Endothelial cell of umbilical vein (primary cell): Measurements from ENCODE around the gene POR. TPM values are rescaled to one million over a fixed set of nuclear protein-coding genes. Genes with fewer than 3 reads are reported as not detected.

Experiments
- BruUV-seq: library from RNA; stranded (reverse); fragments of 400-500 nt; replicated peaks from 2 replicates; lab custom pipeline; 2021; lab: Mats Ljungman, UMichigan
- CTCF ChIA-PET: fragments of 300-600, 350-600 bp; sonication (Branson Sonifier 250); formaldehyde crosslinking; loops from one replicate; lab custom pipeline; 2021; ENCODE audit warnings: antibody characterized with exemption, inconsistent platforms; lab: Charles Lee
- POLR2A ChIA-PET: fragments of 300-600, 350-600 bp; sonication (Branson Sonifier 250); formaldehyde crosslinking; loops from one replicate; lab custom pipeline; 2021; ENCODE audit warnings: antibody characterized with exemption, inconsistent platforms; lab: Charles Lee
- DNase-seq: peaks from one replicate; pipeline ENCODE4 v3.0.0-alpha.2; 2011; ENCODE audit warnings: low read depth, low spot score
- FAIRE-seq: peaks from 2 replicates; lab custom pipeline; 2011; peaks lifted over from hg19 to GRCh38; lab: Jason Lieb, UNC
- H2AFZ ChIP-seq: 2 replicates; pipeline ENCODE4 v1.6.0; 2012; ENCODE audit warnings: low read depth, low read length, control low read depth, inconsistent platforms
- H3K27ac ChIP-seq: 2 replicates; pipeline ENCODE4 v1.5.1; 2011; ENCODE audit warnings: low read depth, mild to moderate bottlenecking, control low read depth, low read length, moderate library complexity; ENCODE audit not compliant: insufficient read depth
- H3K27me3 ChIP-seq, 2 experiments: 2 replicates each; pipeline versions ENCODE4 v1.6.0 to v1.6.1; 2011; ENCODE audit warnings: low read length in 2 of 2, mixed read lengths in 1 of 2; ENCODE audit not compliant: control insufficient read depth in 2 of 2, insufficient read depth in 2 of 2
- H3K36me3 ChIP-seq, 2 experiments: 2 replicates in 1 of 2; 3 replicates in 1 of 2; pipeline ENCODE4 v1.5.1; 2011; ENCODE audit warnings: low read length in 2 of 2, mild to moderate bottlenecking in 1 of 2, moderate library complexity in 1 of 2; ENCODE audit not compliant: control insufficient read depth in 2 of 2, insufficient read depth in 2 of 2; ENCODE audit errors: extremely low read depth in 1 of 2
- H3K4me1 ChIP-seq: 3 replicates; pipeline ENCODE4 v1.5.1; 2011; ENCODE audit warnings: mild to moderate bottlenecking, low read length; ENCODE audit not compliant: control insufficient read depth, insufficient read depth; ENCODE audit errors: extremely low read depth
- H3K4me2 ChIP-seq: 2 replicates; pipeline ENCODE4 v1.6.1; 2011; ENCODE audit warnings: low read length, control low read depth, mixed read lengths; ENCODE audit not compliant: insufficient read depth
- H3K4me3 ChIP-seq, 3 experiments: fragments of 200-600 bp in 1 of 3; sonication (generic), shearing (Covaris generic) in 1 of 3; replicated peaks in 1 of 3; 2 replicates each; pipeline ENCODE4 v1.5.1; 2011 to 2016; ENCODE audit warnings: control low read depth in 3 of 3, low read length in 3 of 3, mild to moderate bottlenecking in 2 of 3, inconsistent platforms in 1 of 3, low read depth in 1 of 3, moderate library complexity in 1 of 3; ENCODE audit not compliant: insufficient read depth in 1 of 3
- H3K79me2 ChIP-seq: 2 replicates; pipeline ENCODE4 v1.6.0; 2012; ENCODE audit warnings: low read length, inconsistent platforms; ENCODE audit not compliant: control insufficient read depth, insufficient read depth
- H3K9ac ChIP-seq: replicated peaks from 2 replicates; pipeline ENCODE3; 2011; ENCODE audit warnings: low read length, control low read depth; ENCODE audit not compliant: insufficient read depth; ENCODE audit errors: extremely low read depth
- H3K9me1 ChIP-seq: replicated peaks from 3 replicates; pipeline ENCODE4 v1.6.0; 2011; ENCODE audit warnings: mild to moderate bottlenecking, low read length; ENCODE audit not compliant: control insufficient read depth, insufficient read depth; ENCODE audit errors: extremely low read depth
- H3K9me3 ChIP-seq: replicated peaks from 2 replicates; pipeline ENCODE4 v1.5.1; 2012; ENCODE audit warnings: low read length, inconsistent platforms; ENCODE audit not compliant: control insufficient read depth, insufficient read depth
- H4K20me1 ChIP-seq: replicated peaks from 2 replicates; pipeline ENCODE3; 2011; ENCODE audit warnings: mild to moderate bottlenecking, low read length; ENCODE audit not compliant: control insufficient read depth, insufficient read depth; ENCODE audit errors: extremely low read depth
- CTCF ChIP-seq, 2 donors: IDR thresholded peaks; 1 replicate in 1 of 2; 2 replicates in 1 of 2; pipeline ENCODE4 v1.5.1; 2011; ENCODE audit warnings: low read length in 2 of 2, mild to moderate bottlenecking in 2 of 2, moderate library complexity in 2 of 2, control low read depth in 1 of 2, inconsistent platforms in 1 of 2, low read depth in 1 of 2; ENCODE audit not compliant: insufficient read depth in 1 of 2; ENCODE audit errors: extremely low read depth in 1 of 2
- MYC ChIP-seq: IDR thresholded peaks from one replicate; pipeline ENCODE4 v1.6.1; 2011; ENCODE audit warnings: mild to moderate bottlenecking, low read depth, low read length
- POLR2AphosphoS5 ChIP-seq: IDR thresholded peaks from 2 replicates; pipeline ENCODE4 v1.6.1; 2012; ENCODE audit warnings: low read depth, mild to moderate bottlenecking, control low read depth, low read length, moderate library complexity; ENCODE audit not compliant: insufficient read depth
- dilution Hi-C: fragments of 300-500 bp; cut with MboI; formaldehyde crosslinking; loops from one replicate; pipeline ENCODE4 v1.15.0; 2019; ENCODE audit warnings: low sequenced_read_pairs; ENCODE audit not compliant: extremely low pct_ligation_motif_present
- intact Hi-C: fragments of 100-400 bp; cut with micrococcal nuclease; formaldehyde crosslinking; loops from one replicate; pipeline ENCODE4 v1.10.0; 2022
- polyA plus RNA-seq, 4 experiments: library from polyadenylated mRNA; depleted of rRNA in 3 of 4; stranded (reverse) in 3 of 4; unstranded in 1 of 4; fragments of >200 nt; gene quantifications; 2 replicates each; pipeline versions ENCODE4 v1.2.1 to v1.2.3, GENCODE V29; 2011 to 2012; ENCODE audit warnings: missing spikeins in 1 of 4
- total RNA-seq: library from RNA; stranded (reverse); gene quantifications from 2 replicates; pipeline ENCODE4 v1.2.3, GENCODE V29; 2021

POR gene
- total and polyA plus RNA-seq, 2 donors (not counting 3 experiments of a cell fraction or from before 2014, with no cell fraction given): 59.5 to 73.6 TPM

GRCh38 chr7:76020031-76020714 is 105.2 kb downstream of the POR start:
- no peak overlapping the region for H3K27ac ChIP-seq
- dilution Hi-C loops: no loop called here
- CTCF ChIA-PET: interaction anchor here (0.5 to 6.5 kb wide), 64 partner anchors 9 to 485 kb away, joined by 3 to 267 read pairs (median 5); partner anchors contain the start of genes HIP1, MDH2, POR and RHBDD2
- FAIRE-seq: peak; percentile 81
- intact Hi-C loops: loop anchor here (1.0 kb wide), 2 partner anchors 154 to 258 kb away; no protein-coding TSS in a partner anchor
- no peak overlapping the region for H3K9ac ChIP-seq
- POLR2A ChIA-PET: no interaction called here
- H3K9me3 ChIP-seq: no peaks in the 10 kb centered on the region
- no peak overlapping the region for H2AFZ ChIP-seq
- no peak overlapping the region for H3K4me3 ChIP-seq
- H3K79me2 ChIP-seq: no peaks in the 10 kb centered on the region
- peaks cover 2% of the 10 kb centered on the region for H3K4me1 ChIP-seq
- H3K9me1 ChIP-seq: no peaks in the 10 kb centered on the region
- no TSS peak for BruUV-seq
- no peak overlapping the region for H3K4me2 ChIP-seq
- no peaks in the 10 kb centered on the region for H4K20me1 ChIP-seq
- TF ChIP-seq CTCF (IDR thresholded peaks at IDR 0.05; ENCODE audit: extremely low read depth in 1 of 2, insufficient read depth in 1 of 2, low read depth in 1 of 2, low read length in 2 of 2) (peak; percentile 89 to 94), MYC (no peak), POLR2AphosphoS5 (no peak)
- no peaks in the 10 kb centered on the region for H3K27me3 ChIP-seq
- peak; percentile 71 for DNase-seq
- H3K36me3 ChIP-seq: peaks cover 0 to 4% of the 10 kb centered on the region in 2 experiments
